Mucosa of descending colon (tissue), 3 donors: ENCODE results near the gene POU2AF1. TPM values are rescaled to one million over a fixed set of nuclear protein-coding genes. Genes with fewer than 3 reads are reported as not detected.

Source experiments
- ATAC-seq: fragments of 200-7000 bp; cut with Tn5 transposase; one replicate; pipeline ENCODE4 v1.9.1; 2020; ENCODE audit warnings: mild to moderate bottlenecking, moderate library complexity
- DNase-seq, 3 donors: peaks; one replicate each; pipeline ENCODE4 v3.0.0-alpha.2; 2020
- H3K36me3 ChIP-seq: fragments of 200-600 bp; one replicate; pipeline ENCODE4 v1.8.0; 2021; ENCODE audit warnings: low read depth, mild to moderate bottlenecking
- H3K4me1 ChIP-seq: fragments of 200-600 bp; one replicate; pipeline ENCODE4 v1.8.0; 2021; ENCODE audit warnings: low read depth, mild to moderate bottlenecking
- H3K4me3 ChIP-seq: fragments of 200-600 bp; one replicate; pipeline ENCODE4 v1.8.0; 2021; ENCODE audit warnings: mild to moderate bottlenecking
- H3K9me3 ChIP-seq: fragments of 200-600 bp; one replicate; pipeline ENCODE4 v1.8.0; 2021; ENCODE audit warnings: mild to moderate bottlenecking
- CTCF ChIP-seq: fragments of 200-600 bp; IDR thresholded peaks from one replicate; pipeline ENCODE4 v1.8.0; 2022; ENCODE audit warnings: antibody characterized with exemption, mild to moderate bottlenecking
- intact Hi-C, 2 donors: fragments of 100-400 bp; cut with DNase I in 1 of 2; cut with micrococcal nuclease in 1 of 2; formaldehyde crosslinking; loops; one replicate each; pipeline versions ENCODE4 v1.11.0 to v1.11.1; 2022; cut with DNase I, micrococcal nuclease
- total RNA-seq, 3 donors: library from RNA; stranded (reverse); fragmentation: NEBNext Ultra II Directional in 2 of 3; extraction: Animal tissue kit (Norgen Biotek cat#: 25700) in 2 of 3; gene quantifications; one replicate each; pipeline versions ENCODE4 v1.2.1 to v1.2.4, GENCODE V29; 2021 to 2023
- donor health status: DM: no; HTN: no; CAD: no; lungs with moderate emphysema.
- donor health status: DM: no; HTN: no; CAD: no.
- donor health status: DM: no; HTN: yes; CAD: no.

Gene POU2AF1
- total RNA-seq, 3 donors from 2014 or later = 2.8 to 9.3 (median 5.4) TPM

- Histone ChIP-seq H3K4me3 (no peak overlapping the region), H3K36me3 (no peaks in the 10 kb centered on the region), H3K4me1 (peaks cover 11% of the 10 kb centered on the region), H3K9me3 (no peaks in the 10 kb centered on the region)
- no peak for DNase-seq
- TF ChIP-seq CTCF = no peak
- intact Hi-C loops = no loop called here
- no peak for ATAC-seq
Observed at GRCh38 chr11:111391328-111392124, 12.5 kb upstream of the POU2AF1 start.

- DNase-seq = peak in 2 of 3 donors; percentile 55 to 58
- intact Hi-C loops = no loop called here
- no peaks in the 10 kb centered on the region for H3K36me3 ChIP-seq
- H3K4me1 ChIP-seq = peaks cover 11% of the 10 kb centered on the region
- ATAC-seq = peak; percentile 75
- no peak for TF ChIP-seq CTCF
- no peak overlapping the region for H3K4me3 ChIP-seq
- no peaks in the 10 kb centered on the region for H3K9me3 ChIP-seq
Observed at GRCh38 chr11:111388842-111389241, 9.8 kb upstream of the POU2AF1 start.

GRCh38 chr11:111388420-111388819, 9.3 kb upstream of the POU2AF1 start:
- intact Hi-C loops = no loop called here
- DNase-seq = no peak
- no peak overlapping the region for H3K4me3 ChIP-seq
- no peaks in the 10 kb centered on the region for H3K9me3 ChIP-seq
- H3K36me3 ChIP-seq = no peaks in the 10 kb centered on the region
- no peak for ATAC-seq
- peaks cover 11% of the 10 kb centered on the region for H3K4me1 ChIP-seq
- no peak for TF ChIP-seq CTCF

GRCh38 chr11:111387363-111387762, 8.3 kb upstream of the POU2AF1 start:
- DNase-seq (peak; percentile 89 to 93 (median 90)), ATAC-seq (peak; percentile 95)
- peaks cover 11% of the 10 kb centered on the region for H3K4me1 ChIP-seq
- TF ChIP-seq CTCF = no peak
- no peak overlapping the region for H3K4me3 ChIP-seq
- H3K36me3 ChIP-seq = no peaks in the 10 kb centered on the region
- intact Hi-C loops = no loop called here
- H3K9me3 ChIP-seq = no peaks in the 10 kb centered on the region

- H3K36me3 ChIP-seq = no peaks in the 10 kb centered on the region
- no peak overlapping the region for H3K4me3 ChIP-seq
- TF ChIP-seq CTCF = no peak
- DNase-seq = no peak
- H3K4me1 ChIP-seq = peaks cover 11% of the 10 kb centered on the region
- intact Hi-C loops = no loop called here
- H3K9me3 ChIP-seq = no peaks in the 10 kb centered on the region
- ATAC-seq = no peak
Observed at GRCh38 chr11:111386611-111387150, 7.6 kb upstream of the POU2AF1 start.
